Panc1 (cell line): ENCODE data around the gene RASGRP2. TPM values are rescaled to one million over a fixed set of nuclear protein-coding genes. Genes with fewer than 3 reads are reported as not detected.

Experiments
- ATAC-seq: fragments of 200-7000 bp; cut with Tn5 transposase; 2 replicates; pipeline ENCODE4 v1.9.1; 2020; ENCODE audit warnings: mild to moderate bottlenecking, moderate library complexity
- BruUV-seq: library from RNA; stranded (reverse); fragments of 400-500 nt; replicated peaks from 2 replicates; lab custom pipeline; 2021; lab: Mats Ljungman, UMichigan
- CTCF ChIA-PET: fragments of 300-600 bp; sonication (Branson Sonifier 250); formaldehyde crosslinking; loops from one replicate; lab custom pipeline; 2022; ENCODE audit warnings: antibody characterized with exemption; lab: Charles Lee
- POLR2A ChIA-PET: fragments of 300-600 bp; sonication (Branson Sonifier 250); formaldehyde crosslinking; loops from one replicate; lab custom pipeline; 2022; ENCODE audit warnings: antibody characterized with exemption; lab: Charles Lee
- DNase-seq: peaks from one replicate; pipeline ENCODE4 v3.0.0-alpha.2; 2010; ENCODE audit warnings: low read depth, low spot score
- H3K27ac ChIP-seq: 2 replicates; pipeline ENCODE4 v1.5.1; 2011; ENCODE audit warnings: mild to moderate bottlenecking, low read length, inconsistent platforms
- H3K27me3 ChIP-seq: fragments of 200-500 bp; sonication (Bioruptor generic); 2 replicates; pipeline ENCODE4 v1.6.0; 2014; ENCODE audit warnings: low read length, inconsistent platforms; ENCODE audit not compliant: control insufficient read depth, insufficient read depth
- H3K36me3 ChIP-seq: fragments of 200-500 bp; sonication (Bioruptor generic); 2 replicates; pipeline ENCODE4 v1.5.1; 2014; ENCODE audit warnings: inconsistent platforms, mild to moderate bottlenecking, low read length, moderate library complexity; ENCODE audit not compliant: control insufficient read depth, insufficient read depth
- H3K4me1 ChIP-seq: 2 replicates; pipeline ENCODE4 v1.5.1; 2011; ENCODE audit warnings: inconsistent platforms, mild to moderate bottlenecking, low read length, moderate library complexity; ENCODE audit not compliant: control insufficient read depth, insufficient read depth
- H3K4me3 ChIP-seq, 2 experiments: 2 replicates each; pipeline ENCODE4 v1.5.1; 2011 to 2012; ENCODE audit warnings: low read depth in 2 of 2, low read length in 2 of 2, mild to moderate bottlenecking in 2 of 2, inconsistent platforms in 1 of 2, moderate library complexity in 1 of 2
- H3K9me3 ChIP-seq: fragments of 200-500 bp; sonication (Bioruptor generic); 2 replicates; pipeline ENCODE4 v1.5.1; 2014; ENCODE audit warnings: low read depth, mild to moderate bottlenecking, inconsistent platforms, low read length, moderate library complexity; ENCODE audit not compliant: control insufficient read depth, insufficient read depth
- CTCF ChIP-seq: fragments of 450-650 bp; IDR thresholded peaks from 2 replicates; pipeline ENCODE4 v1.5.1; 2017; ENCODE audit warnings: mild to moderate bottlenecking
- POLR2AphosphoS5 ChIP-seq: IDR thresholded peaks from 2 replicates; pipeline ENCODE4 v1.6.1; 2012; ENCODE audit warnings: mild to moderate bottlenecking, low read depth, low read length, moderate library complexity
- REST ChIP-seq, 2 experiments: IDR thresholded peaks; 2 replicates each; pipeline ENCODE4 v1.6.1; 2011 to 2012; ENCODE audit warnings: low read depth in 2 of 2, control low read depth in 1 of 2, low read length in 1 of 2, mild to moderate bottlenecking in 1 of 2, moderate library complexity in 1 of 2; ENCODE audit not compliant: insufficient read depth in 1 of 2
- SIN3A ChIP-seq: IDR thresholded peaks from 2 replicates; pipeline ENCODE4 v1.6.1; 2012; ENCODE audit warnings: low read depth, mild to moderate bottlenecking, low read length, moderate library complexity, borderline replicate concordance; ENCODE audit not compliant: insufficient read depth
- TCF7L2 ChIP-seq: IDR thresholded peaks from 2 replicates; pipeline ENCODE4 v1.6.1; 2011; ENCODE audit warnings: mild to moderate bottlenecking, low read depth, low read length, inconsistent platforms
- in situ Hi-C: cut with HindIII; loops from 2 replicates; pipeline ENCODE4 v1.10.0; 2016; ENCODE audit warnings: low sequenced_read_pairs, low pct_unique_long_range_greater_than_20kb
- intact Hi-C: fragments of 100-400 bp; cut with micrococcal nuclease; formaldehyde crosslinking; loops from one replicate; pipeline ENCODE4 v1.10.0; 2022; ENCODE audit not compliant: unreplicated experiment
- total RNA-seq: library from RNA; stranded (reverse); gene quantifications from one replicate; pipeline ENCODE4 v1.2.1, GENCODE V29; 2021; ENCODE audit not compliant: unreplicated experiment

RASGRP2 gene
- total RNA-seq, 1 experiment from 2014 or later, result 3.7 TPM

GRCh38 chr11:64692764-64693331 lies 51.1 kb downstream of the RASGRP2 start:
- Histone ChIP-seq H3K4me3 (no peak overlapping the region), H3K27me3 (peaks cover 8% of the 10 kb centered on the region; the same call in 1 of the 2 replicates), H3K36me3 (no peaks in the 10 kb centered on the region), H3K9me3 (no peaks in the 10 kb centered on the region), H3K27ac (no peak overlapping the region), H3K4me1 (no peaks in the 10 kb centered on the region)
- DNase-seq (no peak), ATAC-seq (no peak)
- POLR2A ChIA-PET, result no interaction called here
- no TSS peak for BruUV-seq
- no peak for TF ChIP-seq REST (IDR thresholded peaks at IDR 0.05; ENCODE audit: insufficient read depth in 1 of 2, low read depth in 2 of 2, low read length in 1 of 2)
- TF ChIP-seq SIN3A, result no peak
- TF ChIP-seq POLR2AphosphoS5, result no peak
- in situ Hi-C loops, result no loop called here
- CTCF ChIA-PET, result no interaction called here
- intact Hi-C loops, result no loop called here

- in situ Hi-C loops, result no loop called here
Observed at GRCh38 chr11:64691543-64691942, 52.4 kb downstream of the RASGRP2 start.

More at GRCh38 chr11:64691543-64691942, 52.4 kb downstream of the RASGRP2 start:
- CTCF ChIA-PET, result interaction anchor here (0.8 kb wide), 1 partner anchor 316 kb away, joined by 6 read pairs; no protein-coding TSS in a partner anchor
- no peak overlapping the region for H3K4me3 ChIP-seq
- no peaks in the 10 kb centered on the region for H3K9me3 ChIP-seq
- TF ChIP-seq REST (IDR thresholded peaks at IDR 0.05; ENCODE audit: insufficient read depth in 1 of 2, low read depth in 2 of 2, low read length in 1 of 2), result no peak
- TF ChIP-seq TCF7L2, result no peak
- TF ChIP-seq POLR2AphosphoS5, result no peak
- no peak for TF ChIP-seq SIN3A
- no peak for TF ChIP-seq CTCF
- intact Hi-C loops, result no loop called here
- no peaks in the 10 kb centered on the region for H3K4me1 ChIP-seq
- H3K27ac ChIP-seq, result no peak overlapping the region
- DNase-seq, result no peak
- no TSS peak for BruUV-seq
- ATAC-seq, result no peak
- POLR2A ChIA-PET, result interaction anchor here (0.5 kb wide), 1 partner anchor 115 kb away, joined by 5 read pairs; no protein-coding TSS in a partner anchor
- no peaks in the 10 kb centered on the region for H3K36me3 ChIP-seq
- peaks cover 5% of the 10 kb centered on the region; the same call in 1 of the 2 replicates for H3K27me3 ChIP-seq
